Endodermal cell (in vitro differentiated cells): ENCODE results near the gene SAMD8. TPM values are rescaled to one million over a fixed set of nuclear protein-coding genes. Genes with fewer than 3 reads are reported as not detected.

Experiments used
- DNase-seq: peaks from one replicate; pipeline ENCODE4 v3.0.0-alpha.2; 2017
- H3K27ac ChIP-seq: 2 replicates; pipeline ENCODE4 v1.5.1; 2013; ENCODE audit warnings: mild to moderate bottlenecking, low read depth, low read length, moderate library complexity
- H3K27me3 ChIP-seq: 2 replicates; pipeline ENCODE4 v1.6.1; 2013; ENCODE audit warnings: mild to moderate bottlenecking, low read length, moderate library complexity; ENCODE audit not compliant: insufficient read depth, control insufficient read depth, poor library complexity, severe bottlenecking
- H3K36me3 ChIP-seq: 2 replicates; pipeline ENCODE4 v1.7.0; 2013; ENCODE audit warnings: mild to moderate bottlenecking, low read length, moderate library complexity; ENCODE audit not compliant: control insufficient read depth, insufficient read depth
- H3K4me1 ChIP-seq: one replicate; pipeline ENCODE4 v1.7.0; 2013; ENCODE audit warnings: low read length; ENCODE audit not compliant: control insufficient read depth, insufficient read depth
- H3K4me3 ChIP-seq: 2 replicates; pipeline ENCODE4 v1.5.1; 2013; ENCODE audit warnings: mild to moderate bottlenecking, low read length, moderate library complexity
- H3K9ac ChIP-seq: 2 replicates; pipeline ENCODE4 v1.6.1; 2013; ENCODE audit warnings: mild to moderate bottlenecking, low read length, moderate library complexity; ENCODE audit not compliant: poor library complexity, severe bottlenecking; ENCODE audit errors: extremely low read depth
- H3K9me3 ChIP-seq: 2 replicates; pipeline ENCODE4 v1.6.1; 2013; ENCODE audit warnings: mild to moderate bottlenecking, low read length, moderate library complexity; ENCODE audit not compliant: control insufficient read depth
- H3K27ac Mint-ChIP-seq: 2 replicates; pipeline ENCODE4 v1.8.0; 2020; ENCODE audit warnings: mixed read lengths
- H3K27me3 Mint-ChIP-seq: 2 replicates; pipeline ENCODE4 v1.8.0; 2021; ENCODE audit warnings: mild to moderate bottlenecking, mixed read lengths; ENCODE audit not compliant: insufficient read depth
- H3K36me3 Mint-ChIP-seq: 2 replicates; pipeline ENCODE4 v1.8.0; 2020; ENCODE audit warnings: low read depth, mixed read lengths
- H3K4me1 Mint-ChIP-seq: 2 replicates; pipeline ENCODE4 v1.8.0; 2020; ENCODE audit warnings: mixed read lengths
- H3K4me3 Mint-ChIP-seq: 2 replicates; pipeline ENCODE4 v1.8.0; 2020; ENCODE audit warnings: mild to moderate bottlenecking, moderate library complexity, mixed read lengths
- H3K9me3 Mint-ChIP-seq: 2 replicates; pipeline ENCODE4 v1.8.0; 2020; ENCODE audit warnings: mild to moderate bottlenecking, mixed read lengths
- WGBS, 2 experiments: methylation state at CpG; one replicate each; pipeline versions ENCODE4 v1.1.5 to v1.1.7; 2013; ENCODE audit warnings: missing lambda C conversion rate in 2 of 2, mixed read lengths in 1 of 2; ENCODE audit not compliant: insufficient coverage in 1 of 2, insufficient read length in 1 of 2; 5-methylcytosine and 5-hydroxymethylcytosine counted together
- total RNA-seq, 2 donors: library from RNA; stranded (reverse); fragmentation: NEBNext Ultra II Directional in 1 of 2; extraction: Animal tissue kit (Norgen Biotek cat#: 25700) in 1 of 2; gene quantifications; 2 replicates in 1 of 2; 3 replicates in 1 of 2; pipeline ENCODE4 v1.2.1, GENCODE V29; 2021
- TF ChIP-seq, protein P1 (sequence below): fragments of 200-600 bp; sonication (generic); conservative IDR thresholded peaks from 2 replicates; pipeline ENCODE4 v1.5.0; 2021; ENCODE audit warnings: antibody characterized with exemption, mild to moderate bottlenecking

SAMD8 gene
- total RNA-seq, 2 donors from 2014 or later: 25.9 to 31.7 TPM

DNA sequence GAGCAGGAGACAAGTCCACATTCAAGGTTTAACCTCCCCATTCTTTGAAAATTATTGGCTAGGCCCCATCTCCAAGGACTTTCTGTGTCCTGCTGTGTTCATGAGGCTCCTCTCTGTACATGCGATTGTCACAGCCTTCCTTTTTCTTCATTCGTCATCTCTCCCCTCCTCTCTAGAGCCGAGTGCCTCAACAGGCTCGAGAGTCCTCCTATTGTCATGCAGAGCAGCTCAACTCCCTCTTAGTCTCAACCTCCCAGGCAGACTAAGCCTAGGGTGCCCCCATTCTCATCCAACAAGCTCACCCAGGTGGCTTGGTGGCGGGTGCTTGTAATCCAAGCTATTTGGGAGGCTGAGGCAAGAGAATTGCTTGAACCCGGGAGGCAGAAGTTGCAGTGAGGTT, 35.1 kb upstream of the SAMD8 start:
- H3K9ac ChIP-seq: no peak overlapping the region
- H3K27me3 Mint-ChIP-seq: peaks cover 46% of the 10 kb centered on the region
- H3K27ac Mint-ChIP-seq: no peak overlapping the region
- H3K27me3 ChIP-seq: peaks cover 15% of the 10 kb centered on the region
- H3K4me1 Mint-ChIP-seq: peaks cover 52% of the 10 kb centered on the region
- WGBS, 2 experiments: 47 to 59% methylated on average over 2 to 6 of the region's 6 CpGs
- H3K9me3 Mint-ChIP-seq: peaks cover 9% of the 10 kb centered on the region
- peaks cover 2% of the 10 kb centered on the region for H3K36me3 Mint-ChIP-seq
- no peak overlapping the region for H3K4me3 ChIP-seq
- H3K36me3 ChIP-seq: no peaks in the 10 kb centered on the region
- DNase-seq: no peak
- H3K4me1 ChIP-seq: peaks cover 21% of the 10 kb centered on the region
- TF ChIP-seq, protein P1, sequence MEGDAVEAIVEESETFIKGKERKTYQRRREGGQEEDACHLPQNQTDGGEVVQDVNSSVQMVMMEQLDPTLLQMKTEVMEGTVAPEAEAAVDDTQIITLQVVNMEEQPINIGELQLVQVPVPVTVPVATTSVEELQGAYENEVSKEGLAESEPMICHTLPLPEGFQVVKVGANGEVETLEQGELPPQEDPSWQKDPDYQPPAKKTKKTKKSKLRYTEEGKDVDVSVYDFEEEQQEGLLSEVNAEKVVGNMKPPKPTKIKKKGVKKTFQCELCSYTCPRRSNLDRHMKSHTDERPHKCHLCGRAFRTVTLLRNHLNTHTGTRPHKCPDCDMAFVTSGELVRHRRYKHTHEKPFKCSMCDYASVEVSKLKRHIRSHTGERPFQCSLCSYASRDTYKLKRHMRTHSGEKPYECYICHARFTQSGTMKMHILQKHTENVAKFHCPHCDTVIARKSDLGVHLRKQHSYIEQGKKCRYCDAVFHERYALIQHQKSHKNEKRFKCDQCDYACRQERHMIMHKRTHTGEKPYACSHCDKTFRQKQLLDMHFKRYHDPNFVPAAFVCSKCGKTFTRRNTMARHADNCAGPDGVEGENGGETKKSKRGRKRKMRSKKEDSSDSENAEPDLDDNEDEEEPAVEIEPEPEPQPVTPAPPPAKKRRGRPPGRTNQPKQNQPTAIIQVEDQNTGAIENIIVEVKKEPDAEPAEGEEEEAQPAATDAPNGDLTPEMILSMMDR: no peak
- H3K4me3 Mint-ChIP-seq: no peak overlapping the region
- peaks cover 5% of the 10 kb centered on the region for H3K9me3 ChIP-seq
- no peak overlapping the region for H3K27ac ChIP-seq

DNA sequence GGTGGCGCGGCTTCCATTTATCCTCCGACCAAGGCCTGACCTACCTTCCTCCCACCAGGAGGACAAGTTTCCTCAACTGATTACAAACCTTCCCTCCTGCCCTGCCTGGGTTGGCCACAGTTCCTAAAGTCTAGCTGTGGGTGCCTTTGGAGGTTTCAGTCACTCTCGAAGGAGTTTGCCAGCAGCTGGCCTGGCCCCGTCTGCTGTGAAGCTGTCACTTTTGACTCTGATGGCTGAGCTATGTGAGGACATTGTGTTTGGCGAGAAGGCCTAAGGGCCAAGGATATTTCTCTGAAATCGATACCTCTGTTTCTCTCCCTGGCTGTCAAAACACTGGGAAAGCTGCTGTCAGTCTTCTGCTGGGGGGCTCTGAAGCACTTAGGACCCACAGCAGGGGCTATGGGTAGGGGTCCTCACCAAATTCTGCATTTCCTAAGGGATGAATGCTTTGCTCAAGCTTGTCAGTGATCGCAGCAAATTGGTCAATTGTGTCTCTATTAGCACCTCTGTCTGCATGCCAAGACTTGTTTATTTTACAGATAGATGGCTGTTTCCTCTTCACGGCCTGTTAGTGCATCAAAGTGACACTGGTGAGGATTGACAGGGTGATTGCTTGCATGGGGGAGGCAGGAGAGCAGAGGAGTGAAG, 31.9 kb upstream of the SAMD8 start:
- H3K4me3 ChIP-seq: no peak overlapping the region
- no peak overlapping the region for H3K27ac ChIP-seq
- TF ChIP-seq, protein P1: peak; percentile 30
- H3K4me1 ChIP-seq: peaks cover 30% of the 10 kb centered on the region
- 23 to 44% methylated on average over 5 to 8 of the region's 9 CpGs for WGBS, 2 experiments
- DNase-seq: peak; percentile 90
- H3K4me3 Mint-ChIP-seq: no peak overlapping the region
- H3K27me3 Mint-ChIP-seq: peaks cover 44% of the 10 kb centered on the region
- peaks cover 18% of the 10 kb centered on the region for H3K9me3 Mint-ChIP-seq
- no peaks in the 10 kb centered on the region for H3K27me3 ChIP-seq
- H3K4me1 Mint-ChIP-seq: peaks cover 47% of the 10 kb centered on the region
- H3K27ac Mint-ChIP-seq: peak overlapping the region; percentile 38
- H3K36me3 Mint-ChIP-seq: peaks cover 7% of the 10 kb centered on the region
- peaks cover 9% of the 10 kb centered on the region for H3K9me3 ChIP-seq
- no peak overlapping the region for H3K9ac ChIP-seq
- no peaks in the 10 kb centered on the region for H3K36me3 ChIP-seq

DNA sequence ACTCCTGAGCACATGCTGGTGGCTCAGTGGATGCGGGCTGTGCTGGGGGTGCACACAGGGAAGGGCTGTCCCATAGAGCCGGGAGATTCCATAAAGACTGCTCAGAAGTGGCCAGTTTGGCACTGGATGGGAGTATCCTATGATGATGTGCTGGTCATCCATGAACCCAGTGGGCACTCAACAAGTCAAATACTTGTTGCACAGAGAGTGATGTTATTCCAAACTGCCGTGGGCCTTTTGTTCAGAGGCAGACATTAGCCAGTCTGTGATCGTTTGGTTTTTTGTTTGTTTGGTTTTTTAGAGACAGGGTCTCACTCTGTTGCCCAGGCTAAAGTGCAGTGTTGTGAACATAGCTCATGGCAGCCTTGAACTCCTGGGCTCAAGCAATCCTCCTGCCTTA, 30.9 kb upstream of the SAMD8 start:
- H3K27ac ChIP-seq: no peak overlapping the region
- no peak for DNase-seq
- H3K9me3 ChIP-seq: peaks cover 9% of the 10 kb centered on the region
- Mint-ChIP-seq H3K9me3 (peaks cover 18% of the 10 kb centered on the region), H3K4me1 (peaks cover 47% of the 10 kb centered on the region), H3K4me3 (no peak overlapping the region), H3K27ac (no peak overlapping the region), H3K27me3 (peaks cover 49% of the 10 kb centered on the region), H3K36me3 (peaks cover 7% of the 10 kb centered on the region)
- H3K27me3 ChIP-seq: no peaks in the 10 kb centered on the region
- peaks cover 36% of the 10 kb centered on the region for H3K4me1 ChIP-seq
- H3K4me3 ChIP-seq: no peak overlapping the region
- H3K36me3 ChIP-seq: no peaks in the 10 kb centered on the region
- no peak overlapping the region for H3K9ac ChIP-seq
- TF ChIP-seq, protein P1: no peak
- WGBS, 2 experiments: 90 to 97% methylated on average over 4 of the region's 4 CpGs
